Right lobe of liver (tissue), 6 donors: ENCODE results near the gene PCLO. TPM values are rescaled to one million over a fixed set of nuclear protein-coding genes. Genes with fewer than 3 reads are reported as not detected.

Experiments used
- ATAC-seq, 4 donors: fragments of 200-7000 bp; cut with Tn5 transposase; one replicate each; pipeline ENCODE4 v1.9.1; 2020; ENCODE audit warnings: mild to moderate bottlenecking in 4 of 4, moderate library complexity in 4 of 4
- DNase-seq, 3 donors: peaks; one replicate each; pipeline ENCODE4 v3.0.0-alpha.2; 2020
- H3K27ac ChIP-seq, 3 donors: fragments of 200-600 bp; one replicate each; pipeline ENCODE4 v1.8.0; 2022
- H3K27me3 ChIP-seq, 2 donors: fragments of 200-600 bp; one replicate each; pipeline ENCODE4 v1.8.0; 2022
- H3K36me3 ChIP-seq, 4 donors: fragments of 200-600 bp; sonication (generic) in 1 of 4; one replicate each; pipeline versions ENCODE4 v1.5.1 to v1.8.0; 2017 to 2022; ENCODE audit warnings: control low read depth in 1 of 4
- H3K4me1 ChIP-seq, 4 donors: fragments of 200-600 bp; sonication (generic) in 1 of 4; one replicate each; pipeline versions ENCODE4 v1.5.1 to v1.8.0; 2017 to 2022; ENCODE audit warnings: control low read depth in 1 of 4
- H3K4me3 ChIP-seq, 3 donors: fragments of 200-600 bp; one replicate each; pipeline ENCODE4 v1.8.0; 2022
- H3K9me3 ChIP-seq, 4 donors: fragments of 200-600 bp; sonication (generic) in 1 of 4; one replicate each; pipeline versions ENCODE4 v1.5.1 to v1.8.0; 2017 to 2022; ENCODE audit warnings: control low read depth in 1 of 4
- CTCF ChIP-seq, 4 donors: fragments of 200-600 bp in 3 of 4; fragments of 450-650 bp in 1 of 4; IDR thresholded peaks; one replicate each; pipeline versions ENCODE4 v1.5.1 to v1.8.0; 2016 to 2022; ENCODE audit warnings: antibody characterized with exemption in 4 of 4, mild to moderate bottlenecking in 2 of 4
- POLR2A ChIP-seq: fragments of 450-650 bp; IDR thresholded peaks from one replicate; pipeline ENCODE4 v1.6.1; 2017; ENCODE audit warnings: antibody characterized with exemption, mild to moderate bottlenecking
- WGBS: methylation state at CpG from one replicate; pipeline ENCODE4 v1.1.6; 2018; ENCODE audit warnings: low coverage, low lambda C conversion rate; ENCODE audit not compliant: insufficient coverage; ENCODE audit errors: missing lambda C conversion rate; 5-methylcytosine and 5-hydroxymethylcytosine counted together
- intact Hi-C, 2 donors: fragments of 100-400 bp; cut with DNase I; formaldehyde crosslinking; loops; one replicate each; pipeline versions ENCODE4 v1.11.2 to v1.14.1; 2022
- total RNA-seq, 6 experiments: library from RNA; depleted of rRNA in 2 of 6; stranded (reverse); fragments of >200 nt in 2 of 6; fragmentation: NEBNext Ultra II Directional in 3 of 6; extraction: Animal tissue kit (Norgen Biotek cat#: 25700) in 3 of 6; gene quantifications; one replicate each; pipeline versions ENCODE4 v1.1.0 to v1.2.4, GENCODE V29; 2016 to 2023
- donor health status: DM: no; HTN: yes; CAD: no.
- donor health status: DM: no; HTN: no; CAD: no.
- donor health status: DM: no; HTN: no; CAD: no.
- donor health status: DM: no; HTN: yes; CAD: no.
- donor health status: DM: no; HTN: yes; CAD: no.

Gene PCLO
- total RNA-seq, 6 experiments from 2014 or later: 0.22 to 1.1 (median 0.33) TPM

- Histone ChIP-seq H3K27me3 (no peaks in the 10 kb centered on the region), H3K4me1 (no peaks in the 10 kb centered on the region), H3K36me3 (no peaks in the 10 kb centered on the region), H3K4me3 (no peak overlapping the region), H3K27ac (no peak overlapping the region), H3K9me3 (no peaks in the 10 kb centered on the region)
- no peak for TF ChIP-seq POLR2A
- no peak for TF ChIP-seq CTCF (IDR thresholded peaks at IDR 0.05)
- no peak for DNase-seq
- ATAC-seq: no peak
- intact Hi-C loops: no loop called here
- WGBS: 49% methylated on average over 4 of the region's 4 CpGs
These were observed 182.4 kb downstream of the PCLO start for GRCh38 chr7:82980130-82980788.

- intact Hi-C loops: no loop called here
- no peaks in the 10 kb centered on the region for H3K27me3 ChIP-seq
- H3K9me3 ChIP-seq: no peaks in the 10 kb centered on the region
- H3K36me3 ChIP-seq: no peaks in the 10 kb centered on the region
- no peak overlapping the region for H3K4me3 ChIP-seq
- H3K4me1 ChIP-seq: no peaks in the 10 kb centered on the region
- TF ChIP-seq POLR2A: no peak
- no peak for TF ChIP-seq CTCF (IDR thresholded peaks at IDR 0.05)
- ATAC-seq (no peak), DNase-seq (no peak)
- H3K27ac ChIP-seq: no peak overlapping the region
- 36% methylated on average over 2 of the region's 2 CpGs for WGBS
These were observed 186.7 kb downstream of the PCLO start for GRCh38 chr7:82975811-82976468.

- TF ChIP-seq POLR2A (no peak), CTCF (IDR thresholded peaks at IDR 0.05) (no peak)
- no peaks in the 10 kb centered on the region for H3K27me3 ChIP-seq
- no peak overlapping the region for H3K27ac ChIP-seq
- WGBS: 30% methylated on average over 1 of the region's 1 CpG
- no peak for ATAC-seq
- no peak for DNase-seq
- no peaks in the 10 kb centered on the region for H3K4me1 ChIP-seq
- H3K36me3 ChIP-seq: no peaks in the 10 kb centered on the region
- H3K4me3 ChIP-seq: no peak overlapping the region
- intact Hi-C loops: no loop called here
- no peaks in the 10 kb centered on the region for H3K9me3 ChIP-seq
These were observed 190.5 kb downstream of the PCLO start for GRCh38 chr7:82972135-82972534.

GRCh38 chr7:82965088-82966036, 197.3 kb downstream of the PCLO start:
- Histone ChIP-seq H3K27me3 (no peaks in the 10 kb centered on the region), H3K4me1 (no peaks in the 10 kb centered on the region), H3K9me3 (no peaks in the 10 kb centered on the region), H3K36me3 (no peaks in the 10 kb centered on the region), H3K4me3 (no peak overlapping the region), H3K27ac (no peak overlapping the region)
- 56% methylated on average over 2 of the region's 2 CpGs for WGBS
- TF ChIP-seq CTCF (IDR thresholded peaks at IDR 0.05) (no peak), POLR2A (no peak)
- intact Hi-C loops: no loop called here
- ATAC-seq (no peak), DNase-seq (no peak)
